H9 (cell line): Measurements from ENCODE around the gene PWWP2B. TPM values are rescaled to one million over a fixed set of nuclear protein-coding genes. Genes with fewer than 3 reads are reported as not detected.

ENCODE experiments used
- DNase-seq: peaks from one replicate; pipeline ENCODE4 v3.0.0-alpha.2; 2017
- H2AFZ ChIP-seq: one replicate; pipeline ENCODE4 v1.6.1; 2013; ENCODE audit warnings: mild to moderate bottlenecking, low read length, control low read depth, moderate library complexity
- H2AK5ac ChIP-seq: 2 replicates; pipeline ENCODE4 v1.6.1; 2013; ENCODE audit warnings: low read length, control low read depth, mixed read lengths; ENCODE audit not compliant: insufficient read length
- H2BK120ac ChIP-seq: one replicate; pipeline ENCODE4 v1.6.1; 2013; ENCODE audit warnings: low read depth, mild to moderate bottlenecking, low read length, control low read depth, inconsistent platforms; ENCODE audit not compliant: poor library complexity, severe bottlenecking
- H2BK12ac ChIP-seq: 2 replicates; pipeline ENCODE4 v1.6.1; 2013; ENCODE audit warnings: low read length, control low read depth, mixed read lengths, low read depth; ENCODE audit not compliant: insufficient read length
- H2BK15ac ChIP-seq: 2 replicates; pipeline ENCODE4 v1.6.1; 2013; ENCODE audit warnings: low read depth, low read length, control low read depth
- H2BK20ac ChIP-seq: one replicate; pipeline ENCODE4 v1.6.1; 2013; ENCODE audit warnings: low read depth, mild to moderate bottlenecking, low read length, control low read depth, inconsistent platforms; ENCODE audit not compliant: poor library complexity, severe bottlenecking
- H2BK5ac ChIP-seq: 2 replicates; pipeline ENCODE4 v1.6.1; 2013; ENCODE audit warnings: low read length, control low read depth, mixed read lengths; ENCODE audit not compliant: insufficient read length
- H3K14ac ChIP-seq: 2 replicates; pipeline ENCODE4 v1.6.1; 2013; ENCODE audit warnings: low read length, control low read depth; ENCODE audit not compliant: insufficient read depth
- H3K18ac ChIP-seq: 2 replicates; pipeline ENCODE4 v1.6.1; 2013; ENCODE audit warnings: low read depth, mild to moderate bottlenecking, mixed read lengths, low read length, control low read depth; ENCODE audit not compliant: insufficient read length
- H3K23ac ChIP-seq: 2 replicates; pipeline ENCODE4 v1.6.1; 2013; ENCODE audit warnings: low read length, control low read depth, mixed read lengths, low read depth; ENCODE audit not compliant: insufficient read length
- H3K23me2 ChIP-seq: 2 replicates; pipeline ENCODE4 v1.6.1; 2013; ENCODE audit warnings: low read depth, mild to moderate bottlenecking, mixed read lengths, low read length, control low read depth; ENCODE audit not compliant: insufficient read length, poor library complexity, severe bottlenecking
- H3K27ac ChIP-seq: 2 replicates; pipeline ENCODE4 v1.5.1; 2013; ENCODE audit warnings: low read length, control low read depth, mixed read lengths, low read depth; ENCODE audit not compliant: insufficient read length
- H3K27me3 ChIP-seq: 2 replicates; pipeline ENCODE4 v1.6.1; 2013; ENCODE audit warnings: low read length, control low read depth, inconsistent platforms; ENCODE audit not compliant: insufficient read depth
- H3K4ac ChIP-seq: 2 replicates; pipeline ENCODE4 v1.6.1; 2013; ENCODE audit warnings: low read depth, mild to moderate bottlenecking, control low read depth, inconsistent platforms, low read length, moderate library complexity
- H3K4me1 ChIP-seq: 2 replicates; pipeline ENCODE4 v1.6.1; 2013; ENCODE audit warnings: low read length, control low read depth, inconsistent platforms; ENCODE audit not compliant: insufficient read depth
- H3K4me2 ChIP-seq: 2 replicates; pipeline ENCODE4 v1.6.1; 2013; ENCODE audit warnings: low read length, control low read depth, mixed read lengths; ENCODE audit not compliant: insufficient read length, insufficient read depth
- H3K56ac ChIP-seq: 2 replicates; pipeline ENCODE4 v1.6.1; 2013; ENCODE audit warnings: low read depth, mild to moderate bottlenecking, mixed read lengths, low read length, control low read depth; ENCODE audit not compliant: insufficient read length
- H3K79me1 ChIP-seq: 2 replicates; pipeline ENCODE4 v1.6.1; 2013; ENCODE audit warnings: low read depth, mild to moderate bottlenecking, moderate library complexity, low read length, control low read depth, inconsistent platforms; ENCODE audit not compliant: insufficient read depth, poor library complexity, severe bottlenecking
- H3K79me2 ChIP-seq: 2 replicates; pipeline ENCODE4 v1.6.1; 2013; ENCODE audit warnings: low read length, control low read depth, inconsistent platforms; ENCODE audit not compliant: insufficient read depth
- H3K9ac ChIP-seq: 2 replicates; pipeline ENCODE4 v1.6.1; 2013; ENCODE audit warnings: low read length, control low read depth, mixed read lengths; ENCODE audit not compliant: insufficient read length; ENCODE audit errors: extremely low read depth
- H3K9me3 ChIP-seq: one replicate; pipeline ENCODE4 v1.6.1; 2013; ENCODE audit warnings: low read depth, low read length, inconsistent platforms; ENCODE audit not compliant: control insufficient read depth
- H3T11ph ChIP-seq: one replicate; pipeline ENCODE4 v1.6.1; 2013; ENCODE audit warnings: mild to moderate bottlenecking, low read length, control low read depth, inconsistent platforms
- H4K20me1 ChIP-seq: one replicate; pipeline ENCODE4 v1.6.1; 2013; ENCODE audit not compliant: control insufficient read depth, insufficient read length, insufficient read depth
- H4K5ac ChIP-seq: 2 replicates; pipeline ENCODE4 v1.6.1; 2013; ENCODE audit warnings: low read depth, mild to moderate bottlenecking, mixed read lengths, low read length, control low read depth; ENCODE audit not compliant: insufficient read length
- H4K8ac ChIP-seq: replicated peaks from 2 replicates; pipeline ENCODE4 v1.6.1; 2013; ENCODE audit warnings: low read length, control low read depth, mixed read lengths, low read depth; ENCODE audit not compliant: insufficient read length
- H4K91ac ChIP-seq: 2 replicates; pipeline ENCODE4 v1.6.1; 2013; ENCODE audit warnings: low read depth, mild to moderate bottlenecking, moderate library complexity, mixed read lengths, low read length, control low read depth; ENCODE audit not compliant: insufficient read length
- H3K27ac Mint-ChIP-seq, 3 experiments: 2 replicates in 2 of 3; 3 replicates in 1 of 3; pipeline ENCODE4 v1.8.0; 2020 to 2021; ENCODE audit warnings: mixed read lengths in 3 of 3, mild to moderate bottlenecking in 1 of 3, moderate library complexity in 1 of 3
- H3K27me3 Mint-ChIP-seq: 2 replicates; pipeline ENCODE4 v1.8.0; 2021; ENCODE audit warnings: low read depth, mild to moderate bottlenecking, moderate library complexity, mixed read lengths
- H3K36me3 Mint-ChIP-seq, 3 experiments: 2 replicates in 2 of 3; 3 replicates in 1 of 3; pipeline ENCODE4 v1.8.0; 2020 to 2021; ENCODE audit warnings: low read depth in 3 of 3, mixed read lengths in 3 of 3; ENCODE audit not compliant: insufficient read depth in 1 of 3
- H3K4me1 Mint-ChIP-seq, 2 experiments: 2 replicates each; pipeline ENCODE4 v1.8.0; 2020; ENCODE audit warnings: mixed read lengths in 2 of 2
- H3K4me3 Mint-ChIP-seq, 2 experiments: 2 replicates in 1 of 2; 3 replicates in 1 of 2; pipeline ENCODE4 v1.8.0; 2020 to 2021; ENCODE audit warnings: mild to moderate bottlenecking in 2 of 2, mixed read lengths in 2 of 2, moderate library complexity in 1 of 2
- H3K9me3 Mint-ChIP-seq, 2 experiments: 2 replicates in 1 of 2; 3 replicates in 1 of 2; pipeline ENCODE4 v1.8.0; 2020; ENCODE audit warnings: mild to moderate bottlenecking in 2 of 2, mixed read lengths in 2 of 2, moderate library complexity in 1 of 2
- CTCF ChIP-seq: fragments of 200-600 bp; sonication (generic); conservative IDR thresholded peaks from 3 replicates; pipeline ENCODE4 v1.8.0; 2021; ENCODE audit warnings: antibody characterized with exemption, mild to moderate bottlenecking
- WGBS: extraction: QIAGEN DNeasy Blood & Tissue Kit; methylation state at CpG from one replicate; pipeline ENCODE4 v1.1.7; 2013; ENCODE audit warnings: missing lambda C conversion rate, low lambda C conversion rate, mixed read lengths; ENCODE audit not compliant: insufficient read length; ENCODE audit errors: extremely low coverage; 5-methylcytosine and 5-hydroxymethylcytosine counted together
- total RNA-seq: library from RNA; stranded (reverse); gene quantifications from 2 replicates; pipeline ENCODE4 v1.2.1, GENCODE V29; 2021

Gene PWWP2B
- total RNA-seq, 1 experiment from 2014 or later = 10.0 TPM

- no peak overlapping the region for H3T11ph ChIP-seq
- no peak overlapping the region for H2BK20ac ChIP-seq
- no peak overlapping the region; the same call in 1 of the 2 replicates for H3K14ac ChIP-seq
- Mint-ChIP-seq H3K27ac (no peak overlapping the region), H3K36me3 (no peaks in the 10 kb centered on the region), H3K9me3 (no peaks in the 10 kb centered on the region), H3K4me1 (peaks cover 5 to 18% of the 10 kb centered on the region in 2 experiments), H3K27me3 (peaks cover 12% of the 10 kb centered on the region), H3K4me3 (no peak overlapping the region; a peak in 1 of 5 replicates)
- no peak overlapping the region for H2BK12ac ChIP-seq
- no peak for DNase-seq
- H3K9ac ChIP-seq = no peak overlapping the region
- H2BK5ac ChIP-seq = no peak overlapping the region
- no peaks in the 10 kb centered on the region for H3K27me3 ChIP-seq
- no peak overlapping the region for H3K4ac ChIP-seq
- H4K5ac ChIP-seq = no peak overlapping the region
- no peak overlapping the region for H4K8ac ChIP-seq
- H2BK15ac ChIP-seq = no peak overlapping the region
- WGBS = no CpG with 5 or more reads among the region's 15 CpGs
- H4K20me1 ChIP-seq = no peaks in the 10 kb centered on the region
- no peak overlapping the region for H4K91ac ChIP-seq
- H2AFZ ChIP-seq = no peak overlapping the region
- H3K23ac ChIP-seq = no peak overlapping the region
- H3K4me1 ChIP-seq = no peaks in the 10 kb centered on the region
- peak overlapping the region; percentile 37 for H3K4me2 ChIP-seq
- no peak overlapping the region for H2BK120ac ChIP-seq
- no peaks in the 10 kb centered on the region for H3K9me3 ChIP-seq
- no peak overlapping the region for H2AK5ac ChIP-seq
- H3K27ac ChIP-seq = no peak overlapping the region
- H3K56ac ChIP-seq = no peak overlapping the region
- no peaks in the 10 kb centered on the region for H3K79me2 ChIP-seq
- H3K18ac ChIP-seq = no peak overlapping the region
- H3K79me1 ChIP-seq = no peaks in the 10 kb centered on the region
- TF ChIP-seq CTCF = no peak; the same call in 2 of the 3 replicates
- peaks cover 2% of the 10 kb centered on the region for H3K23me2 ChIP-seq
Measured at GRCh38 chr10:132453470-132453861, 56.5 kb downstream of the PWWP2B start.
